GM12801 (cell line): ENCODE results near the gene SRD5A3.

Experiments used
- TF ChIP-seq, protein P1 (sequence below): IDR thresholded peaks from one replicate; pipeline ENCODE4 v1.5.1; 2011; ENCODE audit warnings: control low read depth; ENCODE audit not compliant: insufficient read length; ENCODE audit errors: extremely low read depth

Gene SRD5A3

DNA sequence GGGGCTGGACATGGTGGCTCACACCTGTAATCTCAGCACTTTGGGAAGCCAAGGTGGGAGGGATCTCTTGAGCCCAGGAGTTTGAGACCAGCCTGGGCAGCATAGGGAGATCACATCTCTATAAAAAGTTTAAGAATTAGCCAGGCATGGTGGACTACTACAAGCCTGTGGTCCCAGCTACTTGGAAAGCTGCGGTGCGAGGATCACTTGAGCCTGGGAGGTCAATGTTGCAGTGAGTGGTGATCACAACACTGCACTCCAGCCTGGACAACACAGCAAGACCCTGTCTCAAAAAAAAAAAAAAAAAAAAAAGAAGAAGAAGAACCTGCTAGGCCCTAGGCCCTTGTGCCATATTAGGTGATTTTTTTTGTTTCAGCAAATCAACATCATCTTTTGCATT is 12.2 kb downstream of the SRD5A3 start:
- TF ChIP-seq, protein P1, sequence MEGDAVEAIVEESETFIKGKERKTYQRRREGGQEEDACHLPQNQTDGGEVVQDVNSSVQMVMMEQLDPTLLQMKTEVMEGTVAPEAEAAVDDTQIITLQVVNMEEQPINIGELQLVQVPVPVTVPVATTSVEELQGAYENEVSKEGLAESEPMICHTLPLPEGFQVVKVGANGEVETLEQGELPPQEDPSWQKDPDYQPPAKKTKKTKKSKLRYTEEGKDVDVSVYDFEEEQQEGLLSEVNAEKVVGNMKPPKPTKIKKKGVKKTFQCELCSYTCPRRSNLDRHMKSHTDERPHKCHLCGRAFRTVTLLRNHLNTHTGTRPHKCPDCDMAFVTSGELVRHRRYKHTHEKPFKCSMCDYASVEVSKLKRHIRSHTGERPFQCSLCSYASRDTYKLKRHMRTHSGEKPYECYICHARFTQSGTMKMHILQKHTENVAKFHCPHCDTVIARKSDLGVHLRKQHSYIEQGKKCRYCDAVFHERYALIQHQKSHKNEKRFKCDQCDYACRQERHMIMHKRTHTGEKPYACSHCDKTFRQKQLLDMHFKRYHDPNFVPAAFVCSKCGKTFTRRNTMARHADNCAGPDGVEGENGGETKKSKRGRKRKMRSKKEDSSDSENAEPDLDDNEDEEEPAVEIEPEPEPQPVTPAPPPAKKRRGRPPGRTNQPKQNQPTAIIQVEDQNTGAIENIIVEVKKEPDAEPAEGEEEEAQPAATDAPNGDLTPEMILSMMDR, result no peak

DNA sequence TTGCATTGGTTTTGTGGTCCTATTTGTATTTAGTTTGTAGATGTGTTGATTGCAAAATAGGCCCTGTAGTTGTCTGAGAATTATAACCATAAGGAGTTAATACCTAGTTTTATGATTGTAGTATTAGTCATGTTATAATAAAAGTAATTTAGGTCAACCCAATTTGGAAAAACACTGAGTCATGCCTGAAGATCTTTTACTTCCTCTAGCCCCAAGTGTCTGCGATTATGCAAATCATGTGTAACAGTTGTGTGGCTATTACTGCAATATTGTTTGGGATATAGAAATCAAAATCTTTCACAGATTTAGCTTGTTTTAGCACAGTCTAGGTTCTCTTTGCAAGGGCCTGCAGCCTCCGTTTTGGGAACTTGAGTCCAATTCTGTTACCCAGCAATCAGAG is 12.6 kb downstream of the SRD5A3 start:
- TF ChIP-seq, protein P1, result no peak

DNA sequence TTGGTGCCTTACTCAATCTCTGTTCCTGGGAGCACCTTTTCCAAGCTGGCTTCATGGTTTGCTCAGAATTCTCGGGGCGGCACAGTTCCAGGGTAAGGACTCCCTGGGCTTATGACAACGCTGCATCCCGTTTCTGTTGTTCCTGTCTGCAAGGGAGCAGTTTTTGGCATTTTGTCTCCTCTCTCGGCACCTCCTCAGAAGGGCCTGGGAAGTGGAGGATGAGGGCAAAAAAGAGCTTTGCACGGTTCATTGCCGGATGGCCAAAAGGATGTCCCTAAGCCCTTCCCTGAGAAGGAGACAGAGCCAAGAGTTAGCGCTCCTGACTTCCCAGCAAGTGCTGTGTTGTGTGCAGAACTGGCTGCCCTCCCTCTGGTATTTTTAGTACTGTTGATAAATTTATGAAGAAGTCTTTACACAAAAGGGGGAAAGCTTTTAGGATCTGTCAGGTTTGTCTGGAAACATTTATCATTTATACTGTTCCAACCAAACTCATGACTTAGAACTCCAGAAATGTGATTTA is 13.4 kb downstream of the SRD5A3 start:
- TF ChIP-seq, protein P1, result no peak

DNA sequence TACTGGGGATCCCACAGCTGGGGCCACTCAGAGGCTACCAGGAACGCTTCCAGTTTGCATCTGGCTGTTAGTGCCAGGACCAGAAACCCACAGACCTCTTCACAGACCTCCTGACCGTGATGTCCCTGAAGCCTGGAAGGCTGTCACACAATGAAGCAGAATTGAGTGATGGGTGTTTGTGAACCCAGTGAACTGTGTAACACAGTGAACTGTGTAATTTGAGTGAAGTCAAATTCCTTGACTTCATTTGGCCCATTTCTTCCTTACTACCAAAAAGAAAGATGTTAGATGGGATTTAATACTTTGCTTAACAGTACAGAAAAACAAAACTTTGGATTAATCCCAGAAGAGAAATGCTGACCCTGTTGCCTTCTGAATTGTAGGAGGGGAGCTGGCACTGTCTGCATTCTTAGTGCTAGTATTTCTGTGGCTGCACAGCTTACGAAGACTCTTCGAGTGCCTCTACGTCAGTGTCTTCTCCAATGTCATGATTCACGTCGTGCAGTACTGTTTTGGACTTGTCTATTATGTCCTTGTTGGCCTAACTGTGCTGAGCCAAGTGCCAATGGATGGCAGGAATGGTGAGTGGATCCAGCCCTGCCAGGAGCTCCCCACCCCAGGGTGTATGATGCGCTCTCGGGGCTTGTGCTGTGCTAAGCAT is 17.8 kb downstream of the SRD5A3 start:
- TF ChIP-seq, protein P1, result no peak

DNA sequence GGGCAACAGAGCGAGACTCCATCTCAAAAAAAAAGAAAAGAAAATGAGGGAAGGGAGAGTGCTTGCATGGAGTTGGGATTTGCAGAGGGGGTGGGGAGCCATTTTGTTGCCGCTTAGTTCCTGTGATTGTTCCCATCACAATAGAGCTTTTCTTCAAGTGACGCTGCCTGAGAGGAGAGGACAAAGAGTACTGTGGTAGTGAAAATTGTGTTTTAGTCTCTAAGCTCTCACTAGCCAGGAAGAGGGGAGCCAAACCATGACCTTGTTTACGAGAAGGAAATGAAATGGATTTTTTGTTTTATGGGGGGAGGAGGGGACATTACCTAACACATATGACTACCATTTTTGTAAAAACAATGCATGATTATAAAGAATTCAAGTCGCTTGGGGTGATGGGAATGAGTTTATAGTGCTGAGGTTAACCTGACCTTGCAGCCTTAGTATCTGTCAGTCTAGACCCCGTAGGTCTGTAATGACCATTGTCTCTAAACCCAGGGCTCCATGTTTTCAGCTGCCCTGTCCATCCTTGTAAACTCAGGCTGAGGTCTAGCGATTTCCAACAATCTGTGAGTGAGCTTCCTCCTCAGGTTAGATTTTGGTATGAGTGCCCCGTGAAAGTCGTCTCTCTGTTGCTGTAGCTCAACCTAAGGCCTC is 18.8 kb downstream of the SRD5A3 start:
- TF ChIP-seq, protein P1, result no peak

DNA sequence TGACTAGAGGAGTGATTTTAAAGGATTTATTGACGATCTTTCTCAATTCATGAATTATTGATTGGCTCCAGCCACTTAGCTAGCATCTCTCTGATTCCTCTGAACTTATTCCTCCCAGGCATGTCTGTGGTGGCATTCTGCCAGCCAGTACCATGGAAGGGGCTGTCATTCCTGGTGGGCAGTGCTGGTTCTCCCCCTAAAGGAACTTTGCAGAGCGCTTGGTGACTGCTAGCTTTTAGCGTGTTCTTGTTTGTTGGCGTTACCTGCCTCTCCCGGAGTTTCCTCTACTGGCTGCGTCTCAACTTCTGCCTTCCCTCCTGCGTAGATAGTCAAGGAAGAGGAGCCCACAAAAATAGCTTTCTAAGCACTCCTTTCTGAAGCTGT is 19.3 kb downstream of the SRD5A3 start:
- TF ChIP-seq, protein P1, result no peak

DNA sequence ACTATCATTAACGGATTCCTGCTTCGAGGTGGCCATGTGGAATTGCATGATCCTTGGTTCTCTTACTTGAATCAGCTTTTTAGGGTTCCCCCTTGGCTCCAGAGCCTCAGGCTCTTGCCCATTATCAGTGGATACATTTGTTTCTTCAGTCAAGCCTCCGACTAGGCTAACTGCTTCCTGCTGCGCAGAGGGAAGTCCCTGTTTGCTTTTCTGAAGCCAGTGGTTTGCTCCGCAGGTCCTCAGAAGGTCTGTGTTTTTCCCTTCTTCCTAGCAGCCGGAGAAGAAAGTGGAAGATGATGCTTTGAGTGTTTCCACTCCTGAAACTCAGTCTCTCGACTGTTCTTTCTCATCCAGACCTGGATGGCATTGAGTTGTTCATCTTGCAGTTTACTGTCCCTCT is 20.6 kb downstream of the SRD5A3 start:
- TF ChIP-seq, protein P1, result no peak
